ENCODE measurements around the gene NKIRAS1.

- TF ChIP-seq, protein P1, sequence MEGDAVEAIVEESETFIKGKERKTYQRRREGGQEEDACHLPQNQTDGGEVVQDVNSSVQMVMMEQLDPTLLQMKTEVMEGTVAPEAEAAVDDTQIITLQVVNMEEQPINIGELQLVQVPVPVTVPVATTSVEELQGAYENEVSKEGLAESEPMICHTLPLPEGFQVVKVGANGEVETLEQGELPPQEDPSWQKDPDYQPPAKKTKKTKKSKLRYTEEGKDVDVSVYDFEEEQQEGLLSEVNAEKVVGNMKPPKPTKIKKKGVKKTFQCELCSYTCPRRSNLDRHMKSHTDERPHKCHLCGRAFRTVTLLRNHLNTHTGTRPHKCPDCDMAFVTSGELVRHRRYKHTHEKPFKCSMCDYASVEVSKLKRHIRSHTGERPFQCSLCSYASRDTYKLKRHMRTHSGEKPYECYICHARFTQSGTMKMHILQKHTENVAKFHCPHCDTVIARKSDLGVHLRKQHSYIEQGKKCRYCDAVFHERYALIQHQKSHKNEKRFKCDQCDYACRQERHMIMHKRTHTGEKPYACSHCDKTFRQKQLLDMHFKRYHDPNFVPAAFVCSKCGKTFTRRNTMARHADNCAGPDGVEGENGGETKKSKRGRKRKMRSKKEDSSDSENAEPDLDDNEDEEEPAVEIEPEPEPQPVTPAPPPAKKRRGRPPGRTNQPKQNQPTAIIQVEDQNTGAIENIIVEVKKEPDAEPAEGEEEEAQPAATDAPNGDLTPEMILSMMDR (IDR thresholded peaks at IDR 0.05): no peak
- no peak for TF ChIP-seq POLR2A (IDR thresholded peaks at IDR 0.05)
These were observed 36.0 kb downstream of the NKIRAS1 start for GRCh38 chr3:23880703-23881339.

Data from transverse colon (tissue), 3 donors.